Measurements from ENCODE around the gene TMX4.

GRCh38 chr20:8032499-8032898 lies 12.9 kb upstream of the TMX4 start:
- TF ChIP-seq, protein P1, sequence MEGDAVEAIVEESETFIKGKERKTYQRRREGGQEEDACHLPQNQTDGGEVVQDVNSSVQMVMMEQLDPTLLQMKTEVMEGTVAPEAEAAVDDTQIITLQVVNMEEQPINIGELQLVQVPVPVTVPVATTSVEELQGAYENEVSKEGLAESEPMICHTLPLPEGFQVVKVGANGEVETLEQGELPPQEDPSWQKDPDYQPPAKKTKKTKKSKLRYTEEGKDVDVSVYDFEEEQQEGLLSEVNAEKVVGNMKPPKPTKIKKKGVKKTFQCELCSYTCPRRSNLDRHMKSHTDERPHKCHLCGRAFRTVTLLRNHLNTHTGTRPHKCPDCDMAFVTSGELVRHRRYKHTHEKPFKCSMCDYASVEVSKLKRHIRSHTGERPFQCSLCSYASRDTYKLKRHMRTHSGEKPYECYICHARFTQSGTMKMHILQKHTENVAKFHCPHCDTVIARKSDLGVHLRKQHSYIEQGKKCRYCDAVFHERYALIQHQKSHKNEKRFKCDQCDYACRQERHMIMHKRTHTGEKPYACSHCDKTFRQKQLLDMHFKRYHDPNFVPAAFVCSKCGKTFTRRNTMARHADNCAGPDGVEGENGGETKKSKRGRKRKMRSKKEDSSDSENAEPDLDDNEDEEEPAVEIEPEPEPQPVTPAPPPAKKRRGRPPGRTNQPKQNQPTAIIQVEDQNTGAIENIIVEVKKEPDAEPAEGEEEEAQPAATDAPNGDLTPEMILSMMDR (IDR thresholded peaks at IDR 0.05), result no peak
- no peak for TF ChIP-seq POLR2A (IDR thresholded peaks at IDR 0.05)

All from body of pancreas (tissue), 4 donors.